Activated B cell treated with CpG ODN at 0.5 μM for 24 hours (primary cell): ENCODE measurements around the gene GNB1L. TPM values are rescaled to one million over a fixed set of nuclear protein-coding genes. Genes with fewer than 3 reads are reported as not detected.

Experiments used
- ATAC-seq: fragments of 200-7000 bp; cut with Tn5 transposase; one replicate; pipeline ENCODE4 v1.10.0; 2021; ENCODE audit warnings: low read depth, mild to moderate bottlenecking, moderate library complexity
- CTCF ChIA-PET: fragments of 350-600 bp; sonication (Branson Sonifier 250); formaldehyde crosslinking; loops from one replicate; lab custom pipeline; 2021; ENCODE audit warnings: antibody characterized with exemption; lab: Charles Lee
- POLR2A ChIA-PET: fragments of 350-600 bp; sonication (Branson Sonifier 250); formaldehyde crosslinking; loops from one replicate; lab custom pipeline; 2021; ENCODE audit warnings: antibody characterized with exemption; lab: Charles Lee
- DNase-seq: peaks from one replicate; pipeline ENCODE4 v3.0.0; 2022
- H3K27ac Mint-ChIP-seq: one replicate; pipeline ENCODE4 v1.8.0; 2020; ENCODE audit warnings: mixed read lengths
- H3K27me3 Mint-ChIP-seq: one replicate; pipeline ENCODE4 v1.8.0; 2021; ENCODE audit warnings: mixed read lengths
- H3K36me3 Mint-ChIP-seq: one replicate; pipeline ENCODE4 v1.8.0; 2021; ENCODE audit warnings: low read depth, mixed read lengths
- H3K4me1 Mint-ChIP-seq: one replicate; pipeline ENCODE4 v1.8.0; 2021; ENCODE audit warnings: mixed read lengths
- H3K4me3 Mint-ChIP-seq: one replicate; pipeline ENCODE4 v1.8.0; 2020; ENCODE audit warnings: mild to moderate bottlenecking, mixed read lengths
- H3K9me3 Mint-ChIP-seq: one replicate; pipeline ENCODE4 v1.8.0; 2020; ENCODE audit warnings: mixed read lengths
- CTCF ChIP-seq: fragments of 200-600 bp; IDR thresholded peaks from one replicate; pipeline ENCODE4 v1.8.0; 2022; ENCODE audit warnings: antibody characterized with exemption, mild to moderate bottlenecking
- intact Hi-C: fragments of 100-400 bp; cut with micrococcal nuclease; formaldehyde crosslinking; loops from one replicate; pipeline ENCODE4 v1.15.1; 2024
- total RNA-seq: library from RNA; stranded (reverse); gene quantifications from 2 replicates; pipeline ENCODE4 v1.2.3, GENCODE V29; 2022

Gene GNB1L
- total RNA-seq, 1 donor from 2014 or later, result 6.3 TPM

GRCh38 chr22:19758896-19759426 lies 95.7 kb downstream of the GNB1L start:
- ChIA-PET CTCF (no interaction called here), POLR2A (no interaction called here)
- Mint-ChIP-seq H3K27ac (no peak overlapping the region), H3K4me1 (peaks cover 32% of the 10 kb centered on the region), H3K4me3 (no peak overlapping the region), H3K9me3 (no peaks in the 10 kb centered on the region), H3K27me3 (peaks cover 49% of the 10 kb centered on the region), H3K36me3 (no peaks in the 10 kb centered on the region)
- intact Hi-C loops, result loop anchor here (5.0 kb wide), 1 partner anchor 98 kb away; no protein-coding TSS in a partner anchor
- ATAC-seq (no peak), DNase-seq (no peak)
- TF ChIP-seq CTCF, result no peak

GRCh38 chr22:19757985-19758895 lies 96.4 kb downstream of the GNB1L start:
- no peak overlapping the region for H3K27ac Mint-ChIP-seq
- peak overlapping the region; percentile 75 for H3K4me3 Mint-ChIP-seq
- DNase-seq (no peak), ATAC-seq (no peak)
- no peak for TF ChIP-seq CTCF
- intact Hi-C loops, result loop anchor here (2.0 to 5.0 kb wide), 2 partner anchors 23 to 99 kb away; no protein-coding TSS in a partner anchor
- H3K9me3 Mint-ChIP-seq, result no peaks in the 10 kb centered on the region
- POLR2A ChIA-PET, result no interaction called here
- H3K4me1 Mint-ChIP-seq, result peaks cover 32% of the 10 kb centered on the region
- peaks cover 50% of the 10 kb centered on the region for H3K27me3 Mint-ChIP-seq
- CTCF ChIA-PET, result interaction anchor here (0.8 kb wide), 1 partner anchor 28 kb away, joined by 4 read pairs; no protein-coding TSS in a partner anchor
- no peaks in the 10 kb centered on the region for H3K36me3 Mint-ChIP-seq

GRCh38 chr22:19757140-19757984 lies 97.3 kb downstream of the GNB1L start:
- Mint-ChIP-seq H3K4me1 (peaks cover 32% of the 10 kb centered on the region), H3K36me3 (no peaks in the 10 kb centered on the region), H3K9me3 (no peaks in the 10 kb centered on the region), H3K27ac (no peak overlapping the region), H3K4me3 (peak overlapping the region; percentile 75), H3K27me3 (peaks cover 54% of the 10 kb centered on the region)
- DNase-seq (no peak), ATAC-seq (peak; percentile 34)
- TF ChIP-seq CTCF, result no peak
- intact Hi-C loops, result loop anchor here (2.0 to 5.0 kb wide), 2 partner anchors 23 to 100 kb away; no protein-coding TSS in a partner anchor
- ChIA-PET CTCF (interaction anchor here (0.8 to 2.1 kb wide), 4 partner anchors 16 to 153 kb away, joined by 3 to 10 read pairs (median 4); no protein-coding TSS in a partner anchor), POLR2A (interaction anchor here (1.2 kb wide), 1 partner anchor 27 kb away, joined by 3 read pairs; no protein-coding TSS in a partner anchor)

- intact Hi-C loops, result loop anchor here (1.0 to 5.0 kb wide), 3 partner anchors 24 to 154 kb away; no protein-coding TSS in a partner anchor
- ChIA-PET POLR2A (interaction anchor here (1.2 kb wide), 1 partner anchor 26 kb away, joined by 3 read pairs; no protein-coding TSS in a partner anchor), CTCF (interaction anchor here (1.0 to 2.1 kb wide), 4 partner anchors 16 to 154 kb away, joined by 3 to 10 read pairs (median 6); no protein-coding TSS in a partner anchor)
- TF ChIP-seq CTCF, result no peak
- ATAC-seq (peak; percentile 72), DNase-seq (no peak)
- Mint-ChIP-seq H3K4me3 (peak overlapping the region; percentile 66), H3K27ac (no peak overlapping the region), H3K36me3 (no peaks in the 10 kb centered on the region), H3K9me3 (no peaks in the 10 kb centered on the region), H3K4me1 (peaks cover 29% of the 10 kb centered on the region), H3K27me3 (peaks cover 48% of the 10 kb centered on the region)
Observed at GRCh38 chr22:19756288-19757128, 98.2 kb downstream of the GNB1L start.
